C4-2B (cell line): ENCODE results near the gene REXO1.

Experiments used
- ZFX ChIP-seq: fragments of 450-650 bp; IDR thresholded peaks from 2 replicates; pipeline ENCODE4 v1.6.1; 2017
- TF ChIP-seq, protein P1 (sequence below): fragments of 450-650 bp; conservative IDR thresholded peaks from 2 replicates; pipeline ENCODE4 v1.5.1; 2017; ENCODE audit warnings: mild to moderate bottlenecking

DNA sequence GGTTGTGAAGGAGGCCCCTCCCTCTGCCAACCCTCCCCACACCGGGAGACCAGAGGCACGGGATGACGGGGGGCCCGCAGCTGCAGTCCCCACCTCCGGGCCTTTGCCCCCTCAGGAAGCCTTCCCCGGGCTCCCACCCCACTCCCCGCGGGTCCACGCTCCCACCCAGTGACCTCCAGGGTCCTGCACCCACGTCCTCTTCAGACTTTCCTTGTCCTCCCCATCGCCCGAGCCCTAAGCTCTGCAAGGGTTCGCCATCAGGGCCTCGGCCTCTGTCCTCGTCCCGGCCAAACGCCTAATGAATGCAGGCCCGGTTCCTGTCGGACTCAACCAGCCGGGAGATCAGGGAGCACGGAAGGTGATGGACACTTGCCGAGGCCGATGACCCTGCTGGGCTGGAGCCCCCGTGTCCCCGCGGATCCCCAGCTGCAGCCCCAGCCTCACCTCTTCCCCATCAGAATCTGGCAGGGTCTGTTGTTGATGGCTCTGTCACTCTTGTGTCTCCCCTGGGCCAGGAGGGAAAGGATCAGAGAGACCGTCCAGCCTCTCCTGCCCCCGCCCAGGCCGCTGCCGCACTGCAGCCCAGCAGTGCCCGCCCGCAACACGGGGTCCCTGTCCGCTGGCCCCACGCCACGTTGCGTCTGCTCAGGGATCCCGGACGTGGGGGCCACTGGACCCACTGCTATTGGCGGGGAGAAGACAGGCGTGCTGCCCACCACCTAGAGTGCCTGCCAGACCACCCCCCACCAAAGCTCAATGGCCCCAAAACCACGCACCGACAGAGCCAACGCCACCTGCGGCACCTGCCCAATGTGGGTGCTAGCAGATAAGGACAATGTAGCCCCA, 41.9 kb downstream of the REXO1 start:
- TF ChIP-seq, protein P1, sequence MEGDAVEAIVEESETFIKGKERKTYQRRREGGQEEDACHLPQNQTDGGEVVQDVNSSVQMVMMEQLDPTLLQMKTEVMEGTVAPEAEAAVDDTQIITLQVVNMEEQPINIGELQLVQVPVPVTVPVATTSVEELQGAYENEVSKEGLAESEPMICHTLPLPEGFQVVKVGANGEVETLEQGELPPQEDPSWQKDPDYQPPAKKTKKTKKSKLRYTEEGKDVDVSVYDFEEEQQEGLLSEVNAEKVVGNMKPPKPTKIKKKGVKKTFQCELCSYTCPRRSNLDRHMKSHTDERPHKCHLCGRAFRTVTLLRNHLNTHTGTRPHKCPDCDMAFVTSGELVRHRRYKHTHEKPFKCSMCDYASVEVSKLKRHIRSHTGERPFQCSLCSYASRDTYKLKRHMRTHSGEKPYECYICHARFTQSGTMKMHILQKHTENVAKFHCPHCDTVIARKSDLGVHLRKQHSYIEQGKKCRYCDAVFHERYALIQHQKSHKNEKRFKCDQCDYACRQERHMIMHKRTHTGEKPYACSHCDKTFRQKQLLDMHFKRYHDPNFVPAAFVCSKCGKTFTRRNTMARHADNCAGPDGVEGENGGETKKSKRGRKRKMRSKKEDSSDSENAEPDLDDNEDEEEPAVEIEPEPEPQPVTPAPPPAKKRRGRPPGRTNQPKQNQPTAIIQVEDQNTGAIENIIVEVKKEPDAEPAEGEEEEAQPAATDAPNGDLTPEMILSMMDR, result no peak
- no peak for TF ChIP-seq ZFX
